RPMI7951 (cell line): ENCODE results near the gene PIK3R5. TPM values are rescaled to one million over a fixed set of nuclear protein-coding genes. Genes with fewer than 3 reads are reported as not detected.
"Not testable (repeated sequence)": the region's sequence is repeated elsewhere in the genome, so short reads cannot be mapped to it uniquely, and the experiment has no call there.

Experiments used
- DNase-seq: peaks from one replicate; pipeline ENCODE4 v3.0.0-alpha.2; 2012; ENCODE audit warnings: low read depth
- total RNA-seq: library from RNA; depleted of rRNA; stranded (reverse); fragments of >200 nt; shearing (Covaris generic); gene quantifications from 2 replicates; pipeline ENCODE4 v1.2.3, GENCODE V29; 2014

Gene PIK3R5
- total RNA-seq, 1 experiment from 2014 or later: 0.24 TPM

DNA sequence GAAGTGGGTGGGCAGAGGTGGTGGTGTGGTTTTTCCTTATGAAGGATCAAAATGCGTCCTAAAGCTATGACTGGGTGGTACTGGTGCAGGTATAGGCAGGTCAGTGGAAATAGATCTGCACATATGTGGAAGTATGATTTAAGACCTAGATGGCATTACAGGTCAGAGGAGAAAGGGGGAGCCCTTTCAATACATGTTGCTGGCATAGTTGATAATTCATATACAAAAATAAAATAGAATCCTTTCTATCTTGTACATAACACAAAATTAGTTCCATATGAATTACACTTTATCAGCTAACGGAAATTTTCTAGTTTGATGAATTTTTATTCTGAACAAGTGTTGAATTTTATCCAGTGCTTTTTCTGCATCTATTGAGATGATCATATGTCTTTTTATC lies 20.8 kb upstream of the PIK3R5 start:
- no peak for DNase-seq

DNA sequence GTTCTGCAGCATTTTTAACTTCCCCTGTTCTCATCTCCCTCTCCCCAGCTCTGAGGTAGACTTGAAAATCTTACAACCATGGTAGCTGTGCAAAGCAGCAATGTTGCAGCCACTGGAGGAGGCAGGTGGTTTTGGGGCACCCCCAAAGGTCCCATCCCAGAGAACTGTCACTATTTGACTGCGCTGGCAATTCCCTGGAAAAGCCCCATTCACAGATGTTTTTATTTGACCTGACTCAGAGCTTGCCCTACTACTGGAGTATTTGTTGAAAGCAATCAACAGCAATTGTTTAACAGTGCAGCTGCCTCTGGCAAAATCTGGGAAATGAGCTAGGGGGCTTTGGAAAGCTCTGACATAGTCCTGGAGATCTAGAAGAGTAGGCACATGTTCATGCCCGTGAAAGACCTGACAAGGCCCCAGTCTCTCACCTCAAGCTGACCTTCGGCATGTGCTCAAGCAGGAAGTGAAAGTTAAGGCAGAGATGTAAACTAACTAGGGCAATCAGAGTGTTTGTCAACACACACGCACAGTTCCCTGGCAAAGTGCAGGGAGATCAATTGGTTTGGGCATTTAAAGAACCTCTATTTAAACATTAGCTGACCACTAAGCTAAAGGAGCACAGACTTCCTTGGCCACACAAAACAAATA lies 19.7 kb upstream of the PIK3R5 start:
- DNase-seq: no peak

DNA sequence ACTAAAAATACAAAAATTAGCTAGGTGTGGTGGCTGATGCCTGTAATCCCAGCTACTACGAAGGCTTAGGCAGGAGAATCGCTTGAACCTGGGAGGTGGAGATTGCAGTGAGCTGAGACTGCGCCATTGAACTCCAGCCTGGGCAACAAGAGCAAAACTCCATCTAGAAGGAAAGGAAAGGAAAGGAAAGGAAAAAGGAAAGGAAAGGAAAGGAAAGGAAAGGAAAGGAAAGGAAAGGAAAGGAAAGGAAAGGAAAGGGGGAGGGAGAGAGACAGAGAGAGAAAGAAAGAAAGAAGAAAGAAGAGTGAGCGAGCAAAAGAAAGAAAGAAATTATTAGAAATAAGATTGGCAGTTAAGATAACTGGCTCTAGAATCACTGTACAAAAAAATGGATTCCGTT lies 18.7 kb upstream of the PIK3R5 start:
- not testable (repeated sequence) for DNase-seq

DNA sequence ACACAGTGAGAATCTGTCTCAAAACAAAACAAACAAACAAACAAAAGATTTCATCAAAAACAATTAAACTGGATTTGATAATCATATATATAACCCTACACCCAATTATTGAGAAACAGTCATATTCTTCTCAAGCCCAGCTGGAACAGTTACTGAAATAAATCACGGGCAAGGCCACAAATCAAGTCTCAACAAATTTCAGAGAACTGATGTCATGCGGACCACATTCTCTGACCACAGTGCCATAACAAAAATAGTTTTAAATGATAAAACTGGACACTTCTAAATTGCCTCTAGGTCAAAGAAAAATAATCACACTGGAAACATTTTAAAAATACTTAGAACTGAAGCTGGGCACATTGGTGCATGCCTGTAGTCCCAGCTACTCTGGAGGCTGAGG lies 15.9 kb upstream of the PIK3R5 start:
- no peak for DNase-seq

DNA sequence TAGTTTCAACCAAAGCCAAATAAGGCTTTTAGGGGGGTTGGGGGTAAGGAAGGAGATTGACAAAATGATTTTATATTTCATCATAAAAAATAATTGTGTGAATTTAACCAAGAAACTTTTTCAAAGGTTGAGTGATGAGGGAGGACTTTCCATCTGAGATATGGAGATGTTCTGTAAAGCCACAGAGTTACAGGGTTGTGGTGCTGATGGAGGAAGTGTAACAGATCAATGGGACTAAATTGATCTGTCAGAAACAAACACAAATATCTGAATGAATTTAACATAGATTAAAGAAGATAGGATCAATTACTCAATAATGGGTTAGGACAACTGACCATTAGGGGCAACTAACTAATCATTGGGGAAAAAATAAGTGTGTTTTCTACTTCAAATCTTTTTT lies 14.2 kb upstream of the PIK3R5 start:
- DNase-seq: no peak

DNA sequence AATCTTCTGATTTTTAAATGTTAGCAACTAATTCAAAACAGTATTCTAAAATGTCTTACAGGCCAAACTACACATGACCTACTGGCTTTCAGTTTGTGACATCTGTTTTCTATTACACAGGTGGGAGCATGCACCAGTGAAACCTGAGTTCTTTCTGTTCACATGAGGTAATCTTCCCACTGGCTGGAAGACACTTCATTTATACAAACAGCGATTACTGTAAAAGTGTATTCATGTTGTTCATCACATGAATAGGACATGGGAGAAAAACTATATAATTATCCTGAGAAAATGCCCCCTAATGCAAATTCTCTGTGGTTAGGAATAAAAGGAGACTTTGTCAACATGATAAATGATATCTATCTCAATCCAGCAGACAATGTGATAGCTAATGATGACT lies 11.1 kb upstream of the PIK3R5 start:
- no peak for DNase-seq

DNA sequence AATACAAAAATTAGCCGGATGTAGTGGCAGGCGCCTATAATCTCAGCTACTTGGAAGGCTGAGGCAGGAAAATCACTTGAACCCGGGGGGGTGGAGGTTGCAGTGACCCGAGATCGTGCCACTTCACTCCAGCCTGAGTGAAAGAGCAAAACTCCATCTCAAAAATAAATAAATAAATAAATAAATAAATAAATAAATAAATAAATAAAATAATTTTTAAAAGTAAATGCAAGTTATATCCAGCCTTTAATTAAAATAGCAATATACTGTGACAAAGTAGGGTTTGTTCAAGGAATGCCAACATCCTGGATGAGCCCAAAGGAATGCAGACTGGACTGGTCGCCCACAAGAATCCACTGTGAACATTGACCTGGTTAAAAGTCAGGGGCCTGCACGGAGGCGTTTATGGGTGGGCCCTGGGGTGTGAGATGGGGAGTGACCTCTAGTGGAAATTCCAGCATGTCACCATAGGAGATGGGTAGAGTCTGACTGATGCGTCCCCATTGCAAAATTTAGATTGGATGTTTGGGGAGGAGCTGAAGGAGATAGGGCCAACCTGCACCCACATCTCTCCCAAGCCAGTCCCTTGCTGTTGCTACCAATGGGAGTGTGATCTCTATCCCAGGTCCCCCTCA lies 9.7 kb upstream of the PIK3R5 start:
- DNase-seq: no peak

DNA sequence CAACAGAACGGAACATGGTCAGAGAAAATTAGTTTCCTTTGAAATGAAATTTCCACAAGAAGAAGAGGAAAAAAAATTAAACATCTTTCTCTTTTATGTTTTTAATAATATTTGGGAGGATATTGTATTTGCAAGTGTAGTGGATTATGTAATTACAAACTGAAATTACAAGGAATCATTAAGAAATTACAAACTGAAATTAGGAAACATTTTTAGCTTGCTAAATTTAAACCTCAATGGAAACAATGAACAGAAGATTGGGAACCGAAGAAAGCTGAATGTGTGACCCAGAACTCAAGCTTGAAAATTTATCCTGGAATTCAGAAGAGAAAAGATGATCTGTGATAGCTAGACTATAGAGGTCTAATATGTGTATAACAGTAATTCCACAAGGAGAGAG lies 4.4 kb upstream of the PIK3R5 start:
- no peak for DNase-seq

DNA sequence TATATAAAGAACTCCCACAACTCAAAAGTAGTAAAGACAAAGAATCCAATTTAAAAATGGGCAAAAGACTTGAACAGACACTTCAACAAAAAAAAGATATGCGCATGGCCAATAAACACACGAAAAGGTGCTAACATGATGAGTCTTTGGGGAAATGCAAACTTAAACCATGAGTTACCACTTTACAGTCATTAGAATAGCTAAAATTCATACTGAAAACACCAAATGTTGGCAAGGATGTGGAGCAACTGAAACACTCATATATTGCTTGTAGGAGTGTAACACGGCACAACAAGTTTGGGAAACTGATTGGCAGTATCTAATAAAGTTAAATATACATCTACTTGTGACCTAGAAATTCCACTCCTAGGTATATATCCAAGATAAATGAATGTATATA lies 3.0 kb upstream of the PIK3R5 start:
- DNase-seq: no peak

DNA sequence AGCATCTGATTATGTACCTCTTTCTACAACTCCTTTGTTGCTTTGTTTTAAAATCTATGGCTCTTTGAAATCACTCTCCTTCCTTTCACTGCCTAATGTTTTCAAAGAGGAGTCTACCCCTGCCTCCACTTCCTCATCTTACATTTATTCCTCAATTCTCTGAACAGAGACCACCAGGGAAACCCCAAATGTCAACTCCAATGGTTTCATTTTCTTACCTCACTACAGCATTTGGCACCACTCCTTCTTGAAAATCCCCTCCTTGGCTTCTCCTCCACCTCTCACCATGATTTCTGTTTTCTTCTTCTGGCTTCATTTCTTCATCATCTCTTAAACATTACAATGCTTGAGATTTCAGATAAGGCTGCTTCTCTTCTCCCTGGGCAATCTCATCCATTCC lies 2.4 kb upstream of the PIK3R5 start:
- DNase-seq: no peak

DNA sequence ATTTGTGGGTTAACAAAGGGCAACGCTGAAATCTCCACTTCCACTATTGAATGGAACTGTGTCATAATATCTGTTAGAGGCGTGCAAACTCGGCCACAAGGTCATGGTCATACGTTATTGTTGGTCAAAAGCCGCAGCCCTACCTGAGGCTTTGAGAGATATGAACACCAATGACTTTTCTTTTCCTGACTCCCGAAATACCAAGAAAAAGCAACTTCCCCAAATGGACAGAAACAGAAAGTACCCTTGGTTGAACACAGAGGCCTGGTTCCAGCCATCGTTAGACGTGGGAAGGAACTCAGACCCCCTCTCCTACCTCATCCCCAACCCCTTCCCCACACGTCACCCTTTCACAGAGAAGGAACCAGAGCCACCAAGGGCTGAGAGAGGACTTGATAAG lies 1.4 kb upstream of the PIK3R5 start:
- no peak for DNase-seq

DNA sequence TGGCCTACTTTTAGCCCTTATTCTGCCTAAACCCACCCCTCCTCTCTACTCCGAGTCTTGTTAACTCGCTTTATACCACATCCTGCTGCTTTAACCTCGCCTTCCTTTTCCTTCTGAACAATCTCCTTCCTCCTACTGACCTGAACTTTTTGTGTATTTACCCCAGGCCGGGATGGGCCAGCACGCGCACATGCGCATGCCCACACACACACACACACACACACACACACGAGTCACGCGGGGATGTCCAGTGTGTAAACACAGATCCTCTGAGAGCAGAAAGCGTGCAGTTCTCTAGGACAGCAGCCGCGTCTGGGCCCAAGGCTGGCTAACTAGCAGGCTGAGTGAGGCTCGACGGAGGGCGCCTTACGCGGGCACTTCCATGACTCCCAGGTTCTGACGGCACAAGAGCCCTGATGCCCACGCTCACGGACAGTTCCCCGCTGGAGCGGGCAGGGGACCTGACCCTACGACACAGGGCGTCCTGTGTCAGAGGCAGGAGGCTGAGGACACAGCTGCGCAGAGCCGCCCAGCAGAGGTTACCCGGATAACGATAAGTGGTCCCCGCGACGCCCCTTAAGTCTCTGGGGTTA lies 610 bp downstream of the PIK3R5 start:
- DNase-seq: no peak

DNA sequence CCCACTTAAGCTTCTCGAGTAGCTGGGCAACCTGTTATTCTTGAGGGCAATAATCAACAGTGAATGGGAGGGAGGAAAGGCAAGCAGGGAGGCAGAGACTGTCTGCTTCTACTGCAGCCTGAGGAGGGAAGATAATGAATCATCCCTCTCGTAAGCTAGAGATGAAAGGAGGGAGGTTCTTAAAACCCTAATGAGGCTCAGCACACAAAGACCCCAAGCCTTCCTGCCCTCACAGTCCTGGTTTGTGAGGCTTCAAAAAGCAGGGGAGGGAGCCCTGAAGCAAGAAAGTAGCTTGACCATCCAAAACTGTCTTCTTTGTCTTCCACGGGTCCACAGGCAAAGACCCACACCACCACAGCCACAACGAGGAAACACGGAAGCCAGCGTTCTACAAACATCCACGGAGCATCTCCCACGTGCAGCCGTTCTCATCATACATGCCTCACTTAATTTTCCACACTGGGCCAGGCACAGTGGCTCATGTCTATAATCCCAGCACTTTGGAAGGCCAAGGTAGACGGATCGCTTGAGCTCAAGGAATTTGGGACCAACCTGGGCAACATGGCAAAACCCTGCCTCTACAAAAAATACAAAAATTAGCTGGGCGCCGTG lies 1.8 kb downstream of the PIK3R5 start:
- no peak for DNase-seq

DNA sequence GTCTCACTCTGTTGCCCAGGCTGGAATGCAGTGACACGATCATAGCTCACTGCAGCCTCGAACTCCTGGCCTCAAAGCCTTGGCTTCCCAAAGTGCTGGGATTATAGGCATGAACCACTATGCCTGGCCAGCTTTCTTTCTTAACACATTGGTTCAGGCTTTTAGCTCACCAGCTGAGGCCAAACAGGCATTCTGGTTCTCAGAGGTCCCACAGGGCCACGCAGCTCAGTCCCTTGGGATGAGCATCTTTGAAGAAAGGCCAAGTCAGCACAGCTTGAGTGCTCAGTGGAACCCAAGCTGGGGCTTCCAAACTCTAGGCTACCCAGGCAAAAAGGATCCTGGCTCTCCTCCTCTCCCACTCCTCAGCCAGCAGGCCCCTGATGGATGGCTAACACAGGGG lies 2.5 kb downstream of the PIK3R5 start:
- no peak for DNase-seq

DNA sequence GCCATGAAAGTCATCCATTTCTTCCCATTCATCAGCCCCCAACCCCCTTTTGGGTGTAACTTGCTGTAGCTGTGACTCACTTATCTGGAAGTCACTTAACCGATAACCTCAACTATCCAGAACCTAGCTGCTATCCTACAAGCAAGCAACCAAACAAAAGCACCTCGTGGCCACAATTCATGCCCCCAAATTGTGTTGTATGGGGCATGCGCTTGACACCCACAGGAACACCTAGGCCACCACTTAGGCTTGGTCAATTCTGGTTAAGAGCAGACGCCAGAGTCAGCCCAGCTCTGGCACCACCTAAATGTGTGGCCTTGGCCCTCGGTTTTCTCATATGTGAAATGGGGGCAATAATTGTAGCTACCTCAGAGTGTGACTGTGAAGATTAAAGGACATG lies 3.7 kb downstream of the PIK3R5 start:
- no peak for DNase-seq

DNA sequence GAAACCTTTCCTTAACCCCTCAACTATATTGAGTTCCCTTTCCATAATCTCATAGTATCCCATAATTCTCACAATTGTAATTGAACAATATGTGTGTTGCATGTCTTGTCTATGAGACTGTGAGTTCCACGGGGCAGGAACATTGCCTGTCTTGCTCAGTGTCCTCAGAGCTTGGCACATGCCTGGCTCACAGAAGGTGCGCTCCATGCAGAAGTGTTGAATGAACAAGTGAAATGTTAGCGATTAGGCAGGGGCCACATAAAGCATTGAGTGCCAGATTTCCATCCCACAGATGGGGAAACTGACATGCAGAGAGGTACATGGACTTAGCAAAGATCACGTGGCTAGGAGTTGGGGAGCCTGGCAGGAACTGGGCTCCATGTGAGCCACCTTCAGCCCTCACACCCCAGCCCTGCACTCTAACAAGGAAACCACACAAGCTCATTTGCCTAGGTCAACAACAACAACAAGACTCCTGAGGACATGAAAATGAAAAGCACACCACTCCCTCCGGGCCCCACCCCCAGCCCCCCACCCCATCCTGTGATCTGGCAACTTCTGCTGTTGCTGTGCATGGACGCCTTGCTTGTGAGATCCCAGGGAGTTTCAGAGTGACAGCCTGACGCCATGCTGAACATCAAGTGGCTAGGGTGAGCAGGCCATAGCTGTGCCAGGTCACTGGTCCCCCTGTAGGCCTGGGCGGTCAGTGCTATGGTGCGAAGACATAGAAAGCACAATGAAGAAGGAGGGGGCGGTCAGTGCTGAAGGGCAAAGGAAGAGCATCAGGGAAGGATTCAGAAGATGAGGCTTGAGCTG lies 5.0 kb downstream of the PIK3R5 start:
- DNase-seq: no peak

DNA sequence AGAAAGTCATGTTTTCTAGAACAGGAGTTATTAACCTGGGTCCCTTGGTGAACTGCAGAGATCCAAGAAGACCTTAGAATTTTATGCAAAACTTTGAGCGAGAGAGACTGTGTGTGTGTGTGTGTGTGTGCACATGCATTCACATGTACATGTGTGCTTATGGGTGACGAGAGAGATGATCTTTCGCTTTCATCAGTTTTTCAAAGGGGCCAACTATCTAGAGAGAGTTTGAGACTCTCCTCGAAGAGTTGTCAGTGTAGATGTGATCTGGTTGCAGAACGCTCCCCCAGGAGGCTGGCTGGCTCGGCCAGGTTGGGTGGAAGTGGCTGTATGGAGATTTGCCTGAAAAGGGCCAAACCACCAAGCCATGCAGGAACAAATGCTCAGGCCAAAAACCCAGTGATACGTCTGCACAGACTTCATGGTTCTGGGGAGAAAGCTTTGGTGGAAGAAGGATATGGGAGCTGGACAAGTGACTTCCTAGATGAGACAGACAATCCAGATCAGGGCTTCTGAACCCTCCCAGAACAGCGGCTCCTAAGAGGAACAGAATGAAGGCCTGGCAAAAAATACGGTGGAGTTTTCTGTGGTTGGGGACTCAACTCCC lies 6.1 kb downstream of the PIK3R5 start:
- DNase-seq: no peak

DNA sequence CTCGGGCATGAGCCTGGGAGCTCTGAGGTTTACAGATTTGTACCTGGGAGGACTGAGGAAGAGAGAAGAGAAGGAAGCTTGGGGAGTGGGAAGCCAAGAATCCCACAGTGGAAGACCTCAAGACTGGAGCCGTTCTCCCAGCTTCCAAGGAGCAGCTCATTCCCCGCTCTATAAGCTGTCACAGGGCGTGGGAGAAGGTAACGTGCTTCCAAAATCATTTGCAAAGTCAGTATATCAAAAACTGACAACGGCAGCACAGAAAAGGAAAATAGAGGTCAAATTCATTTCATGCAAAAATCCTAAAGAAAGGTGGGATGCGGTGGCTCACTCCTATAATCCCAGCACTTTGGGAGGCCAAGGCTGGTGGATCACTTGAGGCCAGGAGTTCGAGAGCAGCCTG lies 7.8 kb downstream of the PIK3R5 start:
- no peak for DNase-seq

DNA sequence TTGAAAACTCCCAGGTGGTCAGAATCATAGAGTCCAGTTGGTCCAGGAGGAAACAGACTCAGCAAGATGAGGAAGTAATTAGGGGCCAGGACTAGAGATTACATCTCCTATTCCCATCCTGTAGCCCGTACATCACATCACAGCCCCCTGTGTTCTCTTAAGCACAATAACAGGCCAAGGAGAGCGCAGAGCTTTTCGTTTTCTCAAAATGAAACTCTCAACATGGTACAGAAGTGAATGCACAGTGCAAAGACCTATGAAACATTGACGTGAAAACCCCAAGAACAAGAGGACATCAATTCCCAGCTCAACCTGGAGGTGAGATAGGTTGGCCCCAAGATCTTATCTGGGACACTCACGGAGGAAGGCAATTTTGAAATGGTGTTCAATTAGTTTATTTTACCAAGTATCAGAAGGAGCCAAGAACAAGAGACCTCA lies 9.0 kb downstream of the PIK3R5 start:
- no peak for DNase-seq

DNA sequence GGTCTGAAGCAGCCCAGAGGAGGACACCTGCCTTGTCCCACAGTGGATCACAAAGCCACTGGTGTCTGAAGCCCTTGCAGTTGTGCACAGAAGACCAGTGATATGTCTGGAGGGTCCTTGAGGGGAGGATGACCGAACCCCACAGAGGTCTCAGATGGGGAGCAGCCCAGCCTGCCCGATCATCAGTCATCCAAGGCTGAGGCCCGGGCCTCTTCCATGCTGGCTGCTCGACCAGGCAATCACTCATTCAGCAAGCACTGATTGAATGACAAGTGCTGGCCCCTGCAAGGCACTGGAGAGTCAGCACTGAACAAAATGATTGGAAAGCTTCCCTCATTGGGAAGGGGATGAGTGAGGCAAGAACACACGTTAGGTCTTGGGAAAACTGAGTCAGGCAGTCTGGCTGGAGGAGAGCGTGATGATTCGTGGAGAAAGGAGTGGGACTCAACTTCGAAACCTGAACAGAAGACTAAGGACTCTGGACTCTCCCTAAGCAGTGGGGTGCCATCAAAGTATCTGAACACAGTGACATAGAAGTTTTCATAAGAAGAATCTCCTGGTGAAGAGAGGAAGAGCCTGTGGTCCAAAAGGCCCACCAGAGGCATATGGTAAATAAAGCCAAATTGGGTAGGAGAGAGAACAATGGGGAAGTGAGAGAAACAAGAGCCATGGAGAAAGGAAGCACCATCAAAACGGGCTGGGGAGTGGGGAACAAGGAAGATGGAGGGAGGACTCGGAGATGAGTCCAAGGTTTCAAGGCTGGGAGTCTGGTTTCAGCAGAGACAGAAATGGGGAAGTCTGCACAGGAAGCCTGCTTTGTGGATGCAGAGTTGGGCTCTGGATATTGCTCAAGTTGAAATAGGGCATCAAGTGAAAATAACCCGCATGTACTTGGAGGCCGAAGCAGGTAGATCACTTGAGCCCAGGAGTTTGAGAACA lies 10.2 kb downstream of the PIK3R5 start:
- no peak for DNase-seq

DNA sequence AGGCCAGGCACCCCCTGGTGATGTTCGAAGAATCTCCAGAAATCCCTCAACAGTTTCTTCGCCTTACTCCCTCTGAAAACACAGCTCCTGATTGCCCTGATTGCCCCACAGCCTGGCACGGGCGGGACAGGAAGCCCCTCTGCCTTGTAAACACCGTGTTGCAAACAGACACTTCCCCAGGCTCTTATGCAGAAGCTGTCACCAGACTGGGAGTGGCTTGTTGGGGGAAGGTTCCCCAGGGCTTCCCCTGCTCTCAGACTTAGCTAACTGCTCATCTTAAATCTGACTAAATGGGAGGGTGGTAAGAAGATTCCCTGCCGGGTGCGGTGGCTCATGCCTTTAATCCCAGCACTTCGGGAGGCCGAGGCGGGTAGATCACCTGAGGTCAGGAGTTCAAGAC lies 11.2 kb downstream of the PIK3R5 start:
- DNase-seq: no peak
